ENCODE results near the gene NOXO1.

GRCh38 chr16:2029350-2029749, 48.1 kb upstream of the NOXO1 start:
- TF ChIP-seq CTCF (IDR thresholded peaks at IDR 0.05; ENCODE audit: low read depth, low read length) = no peak
- TF ChIP-seq POLR2A (IDR thresholded peaks at IDR 0.05; ENCODE audit: extremely low read depth, insufficient read length) = no peak
- no peak for TF ChIP-seq MYC (IDR thresholded peaks at IDR 0.05; ENCODE audit: low read depth, low read length)
